Mononuclear cell (primary cell): Measurements from ENCODE around the gene PTP4A2. TPM values are rescaled to one million over a fixed set of nuclear protein-coding genes. Genes with fewer than 3 reads are reported as not detected.
A peak's percentile ranks its signal among the peaks of the same experiment; 100 is the strongest.
"Not testable (repeated sequence)": the region's sequence is repeated elsewhere in the genome, so short reads cannot be mapped to it uniquely, and the experiment has no call there.

Source experiments
- H3K27me3 ChIP-seq: 2 replicates; pipeline ENCODE4 v1.6.0; 2011; ENCODE audit warnings: low read length, control low read depth; ENCODE audit not compliant: insufficient read depth
- H3K4me1 ChIP-seq: 2 replicates; pipeline ENCODE4 v1.5.1; 2011; ENCODE audit warnings: mild to moderate bottlenecking, low read length, control low read depth; ENCODE audit not compliant: insufficient read depth
- H3K4me3 ChIP-seq: 2 replicates; pipeline ENCODE4 v1.5.1; 2011; ENCODE audit warnings: mild to moderate bottlenecking, low read length, moderate library complexity
- H3K9me3 ChIP-seq: 2 replicates; pipeline ENCODE4 v1.5.1; 2011; ENCODE audit warnings: low read depth, mild to moderate bottlenecking, control low read depth, low read length
- total RNA-seq: library from RNA; depleted of rRNA; stranded (reverse); fragments of >200 nt; gene quantifications from one replicate; pipeline ENCODE4 v1.2.3, GENCODE V29; 2012

Gene PTP4A2
- total RNA-seq, 1 donor: 729 TPM

DNA sequence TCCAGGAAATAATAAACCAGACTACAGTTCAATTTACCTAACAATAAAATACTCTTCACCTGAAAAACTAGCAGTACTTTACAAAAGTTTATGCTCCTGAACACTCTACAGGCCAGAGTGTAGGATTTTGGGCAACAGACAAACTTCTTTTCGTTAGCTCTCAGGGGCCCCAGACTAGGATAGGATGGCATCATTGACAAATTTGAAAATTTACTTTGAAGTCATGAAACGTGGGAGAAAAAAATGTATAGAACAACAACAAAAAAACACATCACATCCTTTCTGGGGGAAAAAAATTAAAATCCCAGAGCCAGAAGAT, 1.2 kb downstream of the PTP4A2 start:
- peaks cover 83% of the 10 kb centered on the region for H3K4me1 ChIP-seq
- no peaks in the 10 kb centered on the region for H3K9me3 ChIP-seq
- peak overlapping the region; percentile 94 for H3K4me3 ChIP-seq
- no peaks in the 10 kb centered on the region for H3K27me3 ChIP-seq

GRCh38 chr1:31936278-31936980, 1.7 kb downstream of the PTP4A2 start:
- peak overlapping the region; percentile 94 for H3K4me3 ChIP-seq
- H3K4me1 ChIP-seq: peaks cover 81% of the 10 kb centered on the region
- H3K27me3 ChIP-seq: no peaks in the 10 kb centered on the region

GRCh38 chr1:31934706-31935629, 3.2 kb downstream of the PTP4A2 start:
- no peaks in the 10 kb centered on the region for H3K27me3 ChIP-seq
- peak overlapping the region; percentile 7 for H3K4me3 ChIP-seq
- no peaks in the 10 kb centered on the region for H3K9me3 ChIP-seq
- peaks cover 79% of the 10 kb centered on the region for H3K4me1 ChIP-seq

More at GRCh38 chr1:31936278-31936980, 1.7 kb downstream of the PTP4A2 start:
- no peaks in the 10 kb centered on the region for H3K9me3 ChIP-seq

GRCh38 chr1:31932491-31933316, 5.5 kb downstream of the PTP4A2 start:
- Histone ChIP-seq H3K9me3 (no peaks in the 10 kb centered on the region), H3K4me1 (peaks cover 76% of the 10 kb centered on the region), H3K4me3 (no peak overlapping the region), H3K27me3 (no peaks in the 10 kb centered on the region)

- peaks cover 83% of the 10 kb centered on the region for H3K4me1 ChIP-seq
- no peaks in the 10 kb centered on the region for H3K9me3 ChIP-seq
- H3K4me3 ChIP-seq: no peak overlapping the region
- H3K27me3 ChIP-seq: no peaks in the 10 kb centered on the region
Observed at GRCh38 chr1:31931593-31932225, 6.5 kb downstream of the PTP4A2 start.

- Histone ChIP-seq H3K4me1 (peaks cover 79% of the 10 kb centered on the region), H3K9me3 (no peaks in the 10 kb centered on the region), H3K27me3 (no peaks in the 10 kb centered on the region), H3K4me3 (no peak overlapping the region)
Observed at GRCh38 chr1:31930836-31931592, 7.2 kb downstream of the PTP4A2 start.

GRCh38 chr1:31927661-31927980, 10.5 kb downstream of the PTP4A2 start:
- no peak overlapping the region for H3K4me3 ChIP-seq
- peaks cover 75% of the 10 kb centered on the region for H3K4me1 ChIP-seq
- no peaks in the 10 kb centered on the region for H3K27me3 ChIP-seq
- no peaks in the 10 kb centered on the region for H3K9me3 ChIP-seq

GRCh38 chr1:31926853-31927660, 11.1 kb downstream of the PTP4A2 start:
- Histone ChIP-seq H3K27me3 (no peaks in the 10 kb centered on the region), H3K4me1 (peaks cover 76% of the 10 kb centered on the region), H3K4me3 (no peak overlapping the region), H3K9me3 (no peaks in the 10 kb centered on the region)

DNA sequence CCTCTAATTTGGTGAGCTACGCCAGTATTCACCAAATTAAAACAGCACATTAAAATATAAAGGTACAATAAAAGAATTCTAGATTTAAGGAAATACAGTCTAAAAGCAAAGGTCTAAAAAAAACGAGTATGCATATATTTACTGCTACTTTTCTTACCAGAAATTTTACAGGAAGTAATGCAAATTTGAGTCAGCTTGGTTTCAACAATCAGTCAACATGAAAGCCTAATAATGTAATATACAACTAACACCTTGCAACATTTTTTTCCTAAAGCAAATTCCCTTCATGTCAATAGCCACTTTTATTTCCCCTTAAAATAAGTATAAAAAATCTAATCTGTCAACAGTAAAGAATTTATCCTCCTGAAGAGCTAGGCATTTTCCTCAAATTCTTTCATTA, 11.9 kb downstream of the PTP4A2 start:
- no peak overlapping the region for H3K4me3 ChIP-seq
- peaks cover 78% of the 10 kb centered on the region for H3K4me1 ChIP-seq
- no peaks in the 10 kb centered on the region for H3K9me3 ChIP-seq
- H3K27me3 ChIP-seq: no peaks in the 10 kb centered on the region

- H3K27me3 ChIP-seq, H3K9me3 ChIP-seq, H3K4me3 ChIP-seq: not testable (repeated sequence)
- H3K4me1 ChIP-seq: peaks cover 78% of the 10 kb centered on the region
Observed at GRCh38 chr1:31925824-31926223, 12.3 kb downstream of the PTP4A2 start.

- Histone ChIP-seq H3K4me3 (no peak overlapping the region), H3K4me1 (peaks cover 77% of the 10 kb centered on the region), H3K9me3 (no peaks in the 10 kb centered on the region), H3K27me3 (no peaks in the 10 kb centered on the region)
Observed at GRCh38 chr1:31924839-31925238, 13.3 kb downstream of the PTP4A2 start.

DNA sequence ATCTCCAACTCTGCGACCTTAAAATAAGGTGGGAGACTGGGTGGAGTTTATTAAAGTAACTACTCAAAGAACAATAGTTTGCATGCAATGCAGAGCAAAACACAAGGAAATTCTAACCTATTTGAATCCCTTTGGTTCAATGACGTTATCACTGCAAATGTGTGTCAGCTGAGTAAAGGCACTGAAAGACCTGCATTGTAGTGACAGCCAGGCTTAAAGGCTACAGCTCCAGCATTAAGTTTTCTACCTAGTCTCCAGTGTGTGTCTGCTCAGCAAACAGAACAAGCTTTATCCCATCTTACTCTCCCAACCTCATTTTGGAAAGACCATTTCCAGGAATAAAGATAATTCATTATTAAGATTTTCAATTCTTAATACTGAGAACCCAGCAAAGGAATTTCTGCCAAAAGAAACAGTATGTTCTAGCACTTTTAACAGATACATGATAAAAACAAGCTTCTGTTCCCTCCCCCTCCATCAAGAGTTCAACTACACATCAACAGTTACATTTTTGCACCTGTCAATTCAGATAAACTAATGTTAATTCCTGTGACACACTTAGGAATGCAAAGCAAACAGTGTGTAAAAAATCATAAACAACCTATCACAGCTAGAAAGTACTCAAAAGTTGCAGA, 14.2 kb downstream of the PTP4A2 start:
- peaks cover 75% of the 10 kb centered on the region for H3K4me1 ChIP-seq
- H3K27me3 ChIP-seq: no peaks in the 10 kb centered on the region
- no peak overlapping the region for H3K4me3 ChIP-seq

DNA sequence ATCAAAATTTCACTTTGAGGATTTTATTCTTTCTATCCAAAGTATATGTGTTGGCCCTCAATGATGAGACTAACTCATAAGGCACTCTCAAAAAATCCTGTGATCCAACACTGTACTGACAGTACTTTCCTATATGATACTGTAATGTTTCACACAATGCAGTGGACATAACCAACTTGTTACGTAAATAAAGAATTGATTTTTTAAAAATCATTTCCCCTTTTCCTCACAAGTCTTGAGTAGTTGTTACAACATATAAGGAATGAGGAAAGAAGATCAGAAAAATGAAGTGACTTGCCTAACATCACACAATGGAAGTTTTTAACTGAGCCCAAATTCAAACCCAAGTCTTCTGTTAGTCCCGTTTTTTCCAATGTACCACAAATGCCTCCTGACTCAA, 17.2 kb downstream of the PTP4A2 start:
- Histone ChIP-seq H3K9me3 (no peaks in the 10 kb centered on the region), H3K27me3 (no peaks in the 10 kb centered on the region), H3K4me1 (peaks cover 56% of the 10 kb centered on the region), H3K4me3 (no peak overlapping the region)

More for the DNA sequence above, 14.2 kb downstream of the PTP4A2 start:
- H3K9me3 ChIP-seq: no peaks in the 10 kb centered on the region
